ENCODE data around the gene TRIM71.

GRCh38 chr3:32857921-32858320, 40.1 kb downstream of the TRIM71 start:
- TF ChIP-seq POLR2A (IDR thresholded peaks at IDR 0.05) = no peak
- no peak for TF ChIP-seq CTCF (IDR thresholded peaks at IDR 0.05)
- no peak for TF ChIP-seq POLR2AphosphoS5 (IDR thresholded peaks at IDR 0.05)

Measured in breast epithelium (tissue), 3 donors.